Spleen (tissue), 7 donors: ENCODE measurements around the gene ENPP4.

ENCODE experiments used
- CTCF ChIP-seq, 11 experiments: fragments of 200-600 bp in 7 of 11; fragments of 450-650 bp in 4 of 11; sonication (generic) in 4 of 11; IDR thresholded peaks in 8 of 11; conservative IDR thresholded peaks in 3 of 11; 1 replicate in 7 of 11; 2 replicates in 4 of 11; pipeline versions ENCODE4 v1.4.0 to v1.8.0; 2016 to 2021; ENCODE audit warnings: antibody characterized with exemption in 11 of 11, inconsistent platforms in 4 of 11, mild to moderate bottlenecking in 1 of 11
- POLR2AphosphoS5 ChIP-seq, 3 donors: sonication (generic); formaldehyde crosslinking; IDR thresholded peaks; one replicate each; pipeline ENCODE4 v1.5.1; 2017; ENCODE audit warnings: antibody characterized with exemption in 3 of 3
- donor health status: DM: no; HTN: no; CAD: no; lungs with moderate emphysema.
- donor health status: DM: no; HTN: no; CAD: no.
- donor health status: DM: no; HTN: no; CAD: no.

GRCh38 chr6:46175976-46176375, 46.2 kb downstream of the ENPP4 start:
- TF ChIP-seq CTCF (IDR thresholded peaks at IDR 0.05 in 8 of 11, conservative IDR thresholded peaks at IDR 0.05 in 3 of 11) (no peak), POLR2AphosphoS5 (IDR thresholded peaks at IDR 0.05) (no peak)
